ENCODE data around the gene IL4I1. TPM values are rescaled to one million over a fixed set of nuclear protein-coding genes. Genes with fewer than 3 reads are reported as not detected.

IL4I1 gene
- total and polyA plus RNA-seq, 4 donors: 3.6 to 21.2 (median 3.8) TPM

- 92 to 93% methylated on average over 37 of the region's 37 CpGs for WGBS, 2 donors
- H3K4me1 ChIP-seq (ENCODE audit: control insufficient read depth in 5 of 5, insufficient read depth in 5 of 5, low read length in 5 of 5): peaks cover 0 to 18% (median 4%) of the 10 kb centered on the region in 5 donors
- TF ChIP-seq CTCF (IDR thresholded peaks at IDR 0.05; ENCODE audit: control extremely low read depth, extremely low read depth): no peak
- H3K27ac ChIP-seq (ENCODE audit: low read depth in 1 of 2, low read length in 1 of 2): no peak overlapping the region
- no peaks in the 10 kb centered on the region for H3K27me3 ChIP-seq (ENCODE audit: control insufficient read depth in 3 of 3, insufficient read depth in 3 of 3, low read length in 2 of 3)
- no peaks in the 10 kb centered on the region for H3K9me3 ChIP-seq (ENCODE audit: control insufficient read depth in 4 of 4, insufficient read depth in 3 of 4, low read length in 3 of 4)
- no peak for DNase-seq
- ATAC-seq (ENCODE audit: insufficient read depth, low FRiP score): no peak
- peaks cover 0 to 78% (median 29%) of the 10 kb centered on the region in 4 donors for H3K36me3 ChIP-seq (ENCODE audit: control insufficient read depth in 4 of 4, insufficient read depth in 4 of 4, low read length in 4 of 4)
- H3K4me3 ChIP-seq: no peak overlapping the region
- no peak overlapping the region for H3K9ac ChIP-seq (ENCODE audit: insufficient read depth in 1 of 2, low read length in 2 of 2)
These were observed 38.4 kb downstream of the IL4I1 start for GRCh38 chr19:49858088-49858985.

- DNase-seq: no peak
- Histone ChIP-seq H3K9ac (ENCODE audit: insufficient read depth in 1 of 2, low read length in 2 of 2) (no peak overlapping the region), H3K27me3 (ENCODE audit: control insufficient read depth in 3 of 3, insufficient read depth in 3 of 3, low read length in 2 of 3) (no peaks in the 10 kb centered on the region), H3K4me1 (ENCODE audit: control insufficient read depth in 5 of 5, insufficient read depth in 5 of 5, low read length in 5 of 5) (peaks cover 0 to 23% (median 4%) of the 10 kb centered on the region in 5 donors), H3K36me3 (ENCODE audit: control insufficient read depth in 4 of 4, insufficient read depth in 4 of 4, low read length in 4 of 4) (peaks cover 0 to 72% (median 28%) of the 10 kb centered on the region in 4 donors), H3K27ac (ENCODE audit: low read depth in 1 of 2, low read length in 1 of 2) (no peak overlapping the region), H3K4me3 (no peak overlapping the region), H3K9me3 (ENCODE audit: control insufficient read depth in 4 of 4, insufficient read depth in 3 of 4, low read length in 3 of 4) (no peaks in the 10 kb centered on the region)
- no peak for ATAC-seq (ENCODE audit: insufficient read depth, low FRiP score)
- 82 to 90% methylated on average over 5 of the region's 5 CpGs for WGBS, 2 donors
- no peak for TF ChIP-seq CTCF (IDR thresholded peaks at IDR 0.05; ENCODE audit: control extremely low read depth, extremely low read depth)
These were observed 38.9 kb downstream of the IL4I1 start for GRCh38 chr19:49857838-49858087.

GRCh38 chr19:49857061-49857837, 39.4 kb downstream of the IL4I1 start:
- Histone ChIP-seq H3K27me3 (ENCODE audit: control insufficient read depth in 3 of 3, insufficient read depth in 3 of 3, low read length in 2 of 3) (no peaks in the 10 kb centered on the region), H3K4me3 (no peak overlapping the region), H3K27ac (ENCODE audit: low read depth in 1 of 2, low read length in 1 of 2) (no peak overlapping the region), H3K9me3 (ENCODE audit: control insufficient read depth in 4 of 4, insufficient read depth in 3 of 4, low read length in 3 of 4) (no peaks in the 10 kb centered on the region), H3K36me3 (ENCODE audit: control insufficient read depth in 4 of 4, insufficient read depth in 4 of 4, low read length in 4 of 4) (peaks cover 0 to 68% (median 30%) of the 10 kb centered on the region in 4 donors), H3K4me1 (ENCODE audit: control insufficient read depth in 5 of 5, insufficient read depth in 5 of 5, low read length in 5 of 5) (peaks cover 0 to 24% (median 8%) of the 10 kb centered on the region in 5 donors), H3K9ac (ENCODE audit: insufficient read depth in 1 of 2, low read length in 2 of 2) (no peak overlapping the region)
- WGBS, 2 donors: 95% methylated on average over 26 of the region's 26 CpGs
- DNase-seq (no peak), ATAC-seq (ENCODE audit: insufficient read depth, low FRiP score) (no peak)
- TF ChIP-seq CTCF (IDR thresholded peaks at IDR 0.05; ENCODE audit: control extremely low read depth, extremely low read depth): no peak
